Muscle of back (tissue), 11 donors: ENCODE data around the gene NIPAL3. TPM values are rescaled to one million over a fixed set of nuclear protein-coding genes. Genes with fewer than 3 reads are reported as not detected.
"Not testable (repeated sequence)": the region's sequence is repeated elsewhere in the genome, so short reads cannot be mapped to it uniquely, and the experiment has no call there.

Source experiments
- DNase-seq, 3 donors: peaks; one replicate each; pipeline versions ENCODE4 v3.0.0 to v3.0.0-alpha.2; 2013
- polyA plus RNA-seq, 10 donors: library from polyadenylated mRNA; unstranded; fragments of 120-200 nt; gene quantifications; one replicate each; pipeline ENCODE4 v1.2.1, GENCODE V29; 2013; ENCODE audit not compliant: insufficient read length in 10 of 10

Gene NIPAL3
- polyA plus RNA-seq, 10 donors = 3.4 to 6.1 (median 4.4) TPM

DNA sequence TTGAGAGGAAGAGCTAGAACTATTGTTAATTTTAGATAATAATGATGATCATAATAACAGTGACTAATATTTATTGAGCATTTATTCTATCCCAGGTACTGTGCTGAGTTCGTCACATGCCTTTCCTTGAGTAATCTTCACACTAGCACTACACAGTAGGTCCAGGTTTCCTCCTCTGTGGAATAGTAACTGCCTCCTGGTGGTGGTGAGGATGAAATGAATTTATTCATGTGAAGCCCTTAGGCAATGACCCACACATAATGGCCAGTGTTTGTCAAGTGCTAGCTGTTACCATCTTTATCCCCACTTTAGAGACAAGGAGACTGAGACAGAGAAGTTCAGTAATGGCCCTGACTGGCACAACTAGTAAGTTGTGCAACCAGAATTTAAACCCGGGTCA lies 5.9 kb downstream of the NIPAL3 start:
- no peak for DNase-seq

DNA sequence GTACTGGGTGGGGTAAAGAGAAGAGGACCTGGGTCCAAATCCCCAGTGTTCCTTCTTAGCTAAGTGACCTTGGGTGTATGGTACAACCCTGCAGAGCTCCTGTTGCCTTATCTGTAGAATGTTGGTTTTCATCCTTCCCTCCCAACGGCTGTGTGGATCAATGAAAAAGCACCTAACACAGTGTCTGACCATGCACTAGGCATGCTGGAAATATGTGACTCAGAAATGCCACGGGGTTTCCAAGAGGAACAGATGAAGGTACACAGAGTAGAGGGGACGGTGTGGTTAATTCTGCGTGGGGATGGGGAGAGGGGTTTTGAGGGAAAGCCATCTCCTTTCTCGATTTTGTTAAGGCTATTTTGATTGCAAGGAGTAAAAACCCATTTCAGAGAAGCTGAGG lies 8.6 kb downstream of the NIPAL3 start:
- DNase-seq = no peak

DNA sequence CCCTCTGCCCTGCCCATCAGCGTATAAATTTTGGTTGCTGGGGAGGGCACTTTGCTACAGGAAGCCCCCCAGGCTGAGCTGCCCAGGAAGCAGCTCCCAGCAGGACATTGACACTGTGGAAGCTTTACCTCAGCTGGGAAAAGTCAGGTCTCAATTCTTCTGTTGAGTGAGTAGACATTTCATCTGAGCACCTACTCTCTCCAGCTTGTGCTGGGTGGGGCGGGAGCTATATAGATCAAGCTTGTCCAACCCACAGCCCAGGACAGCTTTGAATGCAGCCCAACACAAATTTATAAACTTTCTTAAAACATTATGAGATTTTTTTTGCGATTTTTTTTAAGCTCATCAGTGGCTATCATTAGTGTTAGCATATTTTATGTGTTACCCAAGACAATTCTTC lies 9.4 kb downstream of the NIPAL3 start:
- no peak for DNase-seq

DNA sequence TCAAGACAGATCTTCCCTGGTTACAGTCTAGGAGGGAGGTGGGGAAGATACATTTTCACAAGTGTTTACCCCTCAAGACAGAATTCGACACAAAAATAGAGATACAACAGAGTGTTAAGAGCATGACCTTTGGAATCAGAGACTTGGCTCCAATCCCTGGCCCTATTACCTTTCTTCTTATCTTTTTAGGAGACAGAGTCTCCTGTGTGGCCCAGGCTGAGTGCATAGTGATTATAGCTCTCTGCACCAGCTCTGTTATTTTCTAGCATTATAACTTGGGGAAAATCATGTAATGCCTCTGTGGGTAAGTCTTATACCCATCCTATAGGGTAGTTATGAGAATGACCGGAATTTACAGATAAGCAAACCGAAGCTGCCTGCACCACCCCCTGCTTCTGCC lies 9.8 kb downstream of the NIPAL3 start:
- no peak for DNase-seq

DNA sequence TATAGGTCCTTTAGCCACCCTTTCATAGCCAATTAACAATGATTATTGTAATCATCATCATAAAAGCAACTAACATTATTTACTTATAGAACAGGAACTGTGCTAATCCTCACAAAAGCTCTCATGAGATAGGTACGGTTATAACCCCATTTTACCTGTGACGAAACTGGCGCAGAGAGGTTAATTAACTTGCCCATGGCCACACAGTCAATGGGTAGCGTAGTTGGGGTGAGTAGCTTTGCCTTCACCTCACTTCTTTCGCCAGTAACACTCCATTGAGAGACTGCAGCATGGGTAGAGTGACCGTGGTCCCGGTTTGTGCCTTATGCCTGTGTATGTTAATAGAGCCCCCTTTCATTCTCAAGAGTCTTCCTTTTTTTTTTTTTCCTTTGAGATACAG lies 10.3 kb downstream of the NIPAL3 start:
- no peak for DNase-seq

DNA sequence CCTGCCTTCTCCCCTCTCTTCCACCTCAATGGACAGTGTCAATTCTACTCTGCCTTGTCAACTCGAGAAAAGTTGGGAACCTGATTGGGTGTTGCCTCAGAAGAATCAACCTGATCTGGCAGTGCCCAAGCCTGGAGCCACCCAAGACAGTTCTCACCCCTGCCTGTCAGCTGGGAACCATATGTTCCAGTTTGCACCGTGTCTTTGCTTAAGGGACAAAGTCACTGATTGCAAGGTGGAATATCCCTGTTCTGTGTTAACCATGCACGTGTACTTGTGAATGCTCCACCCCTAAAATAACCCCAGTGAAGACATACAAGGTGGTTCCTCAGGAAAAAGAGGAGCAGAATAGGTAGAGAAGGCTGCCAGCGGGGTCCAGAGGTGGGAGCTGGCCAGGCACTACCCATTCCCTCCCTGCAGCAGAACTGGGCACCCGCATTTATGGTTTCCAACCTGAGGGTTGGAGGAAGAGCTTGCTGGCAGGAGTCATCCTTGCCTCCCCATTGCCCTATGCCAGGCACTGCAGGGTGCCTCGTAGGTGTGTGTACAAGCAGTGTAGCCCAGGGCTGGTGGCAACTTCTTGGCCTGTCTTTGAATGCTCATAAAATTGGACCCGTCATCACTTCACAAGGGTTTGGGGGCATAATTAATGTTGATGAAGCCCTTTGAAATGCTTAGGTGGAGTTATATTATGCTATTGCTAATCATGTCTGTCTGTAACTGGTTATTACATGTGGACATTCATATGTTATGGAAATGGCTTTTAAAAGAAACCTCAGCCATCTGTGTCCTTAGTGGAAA lies 11.3 kb downstream of the NIPAL3 start:
- DNase-seq = no peak

DNA sequence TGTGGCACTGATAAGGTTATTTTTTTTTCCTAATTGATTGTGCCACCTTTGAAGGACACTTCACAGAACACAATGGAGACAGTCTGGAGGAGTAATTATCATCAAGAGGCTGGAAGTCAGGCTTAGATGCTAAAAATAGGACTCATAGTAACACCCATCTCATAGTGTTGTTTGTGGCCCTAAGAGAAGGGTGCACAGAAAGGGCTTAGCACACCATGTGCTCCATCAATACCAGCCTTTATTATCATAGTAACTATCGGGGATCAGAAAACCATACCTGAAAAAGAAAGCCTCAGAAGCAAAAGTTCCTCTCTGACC lies 11.9 kb downstream of the NIPAL3 start:
- DNase-seq = no peak

DNA sequence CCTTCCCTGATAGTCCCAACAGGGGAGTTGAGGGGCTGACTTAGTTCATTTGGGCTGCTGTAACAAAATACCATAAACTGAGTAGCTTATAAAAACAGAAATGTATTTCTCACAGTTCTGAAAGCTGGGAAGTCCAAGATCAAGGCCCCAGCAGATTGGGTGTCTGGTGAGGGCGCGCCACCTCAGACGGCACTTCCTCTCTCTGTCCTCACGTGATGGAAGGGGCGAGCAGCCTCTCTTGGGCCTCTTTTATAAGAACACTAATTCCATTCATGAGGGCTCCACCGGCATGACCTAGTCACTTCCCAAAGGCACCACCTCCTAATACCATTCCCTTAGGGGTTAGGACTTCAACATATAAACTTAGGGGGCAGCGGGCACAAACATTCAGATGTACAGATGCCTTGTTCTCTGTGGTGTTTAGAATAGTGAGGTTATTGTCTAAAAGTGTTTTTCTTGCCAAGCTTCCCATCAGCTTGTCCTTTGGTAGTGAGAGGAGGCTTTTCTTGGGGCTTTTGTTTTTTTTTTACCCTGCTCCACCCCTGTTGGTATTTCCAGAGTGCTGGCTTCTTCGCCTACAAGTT lies 20.3 kb downstream of the NIPAL3 start:
- DNase-seq = no peak

DNA sequence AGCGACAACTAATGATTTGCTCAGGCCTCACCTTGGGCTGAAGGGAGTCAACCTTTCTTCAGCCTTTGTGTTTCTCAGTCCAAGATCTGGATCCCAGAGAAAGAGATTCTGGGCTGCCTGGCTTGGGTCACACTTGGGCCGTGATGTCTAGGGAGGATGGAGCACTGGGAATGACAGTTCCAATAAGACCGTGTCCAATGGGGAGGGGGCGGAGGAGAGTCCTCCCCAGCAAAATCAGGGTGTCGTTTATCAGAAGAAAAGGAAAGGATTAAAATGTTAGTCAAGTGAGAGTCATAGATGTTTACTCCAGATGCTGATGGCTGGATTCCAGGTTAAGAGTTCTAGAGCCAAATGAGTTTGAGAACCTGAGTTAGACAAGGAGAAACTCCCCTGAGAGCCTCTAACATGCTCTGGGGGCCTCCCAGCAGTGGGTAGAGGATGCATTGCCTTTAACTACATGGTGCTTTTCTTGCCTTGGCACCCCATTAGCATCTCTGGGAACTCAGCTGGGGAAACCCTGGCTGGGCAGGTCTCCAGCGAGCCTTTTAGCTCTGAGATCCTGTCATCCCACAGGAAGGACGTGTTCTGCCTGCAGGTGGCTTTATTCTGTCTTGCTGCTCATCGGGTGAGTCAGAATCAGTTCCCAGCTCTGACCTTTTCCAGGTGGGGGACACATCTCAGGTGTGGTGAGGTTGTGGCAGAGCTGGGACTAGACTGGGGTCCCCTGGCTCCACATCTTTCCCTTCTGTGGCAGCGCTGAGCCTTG lies 22.2 kb downstream of the NIPAL3 start:
- DNase-seq = peak in 2 of 3 donors; percentile 39 to 59

DNA sequence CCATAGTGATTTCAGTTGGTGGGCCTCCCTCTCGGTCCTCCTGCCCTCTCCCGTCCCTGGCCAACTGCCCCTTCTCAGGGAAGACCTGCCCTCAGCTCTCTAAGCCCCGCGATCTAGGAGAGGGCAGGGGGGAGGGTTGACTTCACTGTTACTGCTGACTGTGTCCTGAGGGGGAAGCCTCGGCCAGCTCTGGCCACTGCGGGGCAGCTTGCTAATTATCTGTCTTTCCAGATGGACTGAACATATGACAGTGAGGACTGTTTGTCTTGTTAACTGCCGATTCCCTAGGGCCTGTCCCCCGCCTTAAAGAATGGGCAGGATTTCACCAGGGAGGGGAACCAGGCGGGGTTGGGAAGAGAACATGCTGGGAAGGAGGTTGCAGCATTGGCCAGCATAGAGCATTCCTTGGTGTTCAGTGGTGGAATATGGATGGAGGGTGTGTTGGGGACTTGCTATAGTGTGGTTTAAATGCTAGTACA lies 22.9 kb downstream of the NIPAL3 start:
- peak in 2 of 3 donors; percentile 33 to 62 for DNase-seq

DNA sequence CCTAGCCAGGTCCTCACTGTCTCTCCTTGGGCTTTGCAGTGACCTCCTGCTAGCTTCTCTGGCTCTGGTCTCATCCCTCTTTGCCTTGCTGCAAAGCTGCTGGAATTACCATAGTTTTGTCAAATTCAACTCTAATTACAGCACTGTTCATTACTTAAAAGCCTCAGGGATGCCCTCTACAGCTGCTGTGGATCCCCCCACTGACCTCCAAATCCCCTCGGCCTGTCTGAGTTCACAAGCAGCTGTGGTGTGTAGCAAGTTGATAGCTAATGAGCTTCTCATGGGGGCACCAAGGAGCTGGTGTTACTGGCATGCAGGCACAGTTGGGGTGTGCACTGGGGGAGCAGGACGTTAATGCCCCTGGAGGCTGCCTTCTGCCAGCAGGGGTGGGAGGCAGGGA lies 24.8 kb downstream of the NIPAL3 start:
- no peak for DNase-seq

DNA sequence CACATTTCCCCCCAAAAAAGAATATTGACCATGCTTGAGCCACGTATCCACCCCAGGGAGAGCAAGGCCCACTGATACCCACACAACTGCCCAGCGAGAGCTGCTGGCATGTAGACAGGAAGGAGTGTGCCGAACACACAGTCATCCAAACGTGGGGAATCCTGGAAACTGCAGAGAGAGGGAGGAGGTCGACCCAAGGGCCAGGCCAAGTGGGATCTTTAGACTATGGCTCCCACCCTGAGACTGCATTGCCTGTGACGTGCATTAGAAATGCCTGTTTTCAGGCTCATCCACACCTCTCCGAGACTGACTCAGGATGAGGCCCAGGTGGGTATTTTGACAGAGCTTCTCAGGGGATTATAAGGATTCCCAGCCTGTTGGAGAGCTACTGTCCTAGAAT lies 25.9 kb downstream of the NIPAL3 start:
- DNase-seq = no peak

DNA sequence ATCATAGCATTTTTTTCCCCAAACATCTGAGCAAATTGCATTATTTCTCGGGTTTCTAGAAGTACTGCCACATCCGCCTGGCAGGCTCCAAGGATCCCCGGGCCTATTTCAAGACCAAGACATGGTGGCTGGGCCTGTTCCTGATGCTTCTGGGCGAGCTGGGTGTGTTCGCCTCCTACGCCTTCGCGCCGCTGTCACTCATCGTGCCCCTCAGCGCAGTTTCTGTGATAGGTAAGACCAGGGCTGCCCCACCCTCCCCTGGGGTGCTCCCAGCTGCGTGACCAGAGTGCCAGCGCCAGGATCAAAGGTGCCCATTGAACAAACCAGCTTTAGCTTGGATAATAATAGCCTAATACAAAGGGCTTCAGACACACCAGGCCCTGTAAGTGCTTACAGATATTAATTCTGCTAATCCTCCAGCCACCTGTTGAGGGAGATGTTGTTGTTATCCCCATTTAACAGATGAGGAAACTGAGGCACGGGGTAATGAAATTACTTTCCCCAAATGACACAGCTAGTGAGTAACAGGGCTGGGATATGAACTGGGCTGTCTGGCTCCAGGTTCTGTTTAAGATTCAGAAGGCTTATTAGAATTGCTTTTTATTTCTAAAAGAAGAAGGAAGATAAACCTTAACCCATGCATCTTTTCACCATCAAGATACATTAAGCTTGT lies 26.5 kb downstream of the NIPAL3 start:
- no peak for DNase-seq

DNA sequence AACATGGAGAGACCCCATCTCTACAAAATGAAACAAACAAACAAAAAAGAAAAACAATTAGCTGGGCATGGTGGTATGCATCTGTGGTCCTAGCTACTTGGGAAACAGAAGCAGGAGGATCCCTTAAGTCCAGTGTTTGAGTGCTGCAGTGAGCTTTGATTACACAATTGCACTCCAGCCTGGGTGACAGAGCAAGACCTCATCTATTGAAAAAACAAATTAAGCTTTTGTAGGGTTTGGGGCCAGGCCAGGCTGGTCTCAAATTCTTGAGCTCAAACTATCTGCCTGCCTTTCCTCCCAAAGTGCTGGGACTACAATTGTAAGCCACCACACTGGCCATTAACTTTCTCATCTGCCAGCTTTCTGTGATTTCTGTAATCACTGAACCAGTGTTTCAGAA lies 27.2 kb downstream of the NIPAL3 start:
- DNase-seq = no peak

DNA sequence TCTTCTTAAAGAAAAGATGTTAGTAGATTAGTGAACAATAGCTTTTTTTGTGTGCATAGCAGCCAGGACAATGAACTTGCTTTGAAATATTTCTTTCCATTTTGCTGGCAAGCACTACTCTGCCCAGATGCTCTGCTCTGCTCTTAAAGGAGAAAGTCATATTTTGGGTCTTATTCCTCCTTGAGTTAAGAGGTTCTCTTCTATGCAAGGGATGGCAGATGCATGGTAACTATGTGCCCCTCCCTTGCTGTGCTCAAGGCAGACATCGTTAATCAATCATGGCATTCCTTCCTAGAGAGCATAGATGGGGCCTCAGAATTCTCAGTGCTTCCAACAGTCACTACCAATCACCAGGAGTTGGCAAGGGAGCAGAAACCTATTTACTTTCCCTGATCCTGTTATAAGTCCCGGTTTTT lies 27.6 kb downstream of the NIPAL3 start:
- DNase-seq = peak in 2 of 3 donors; percentile 44 to 64

DNA sequence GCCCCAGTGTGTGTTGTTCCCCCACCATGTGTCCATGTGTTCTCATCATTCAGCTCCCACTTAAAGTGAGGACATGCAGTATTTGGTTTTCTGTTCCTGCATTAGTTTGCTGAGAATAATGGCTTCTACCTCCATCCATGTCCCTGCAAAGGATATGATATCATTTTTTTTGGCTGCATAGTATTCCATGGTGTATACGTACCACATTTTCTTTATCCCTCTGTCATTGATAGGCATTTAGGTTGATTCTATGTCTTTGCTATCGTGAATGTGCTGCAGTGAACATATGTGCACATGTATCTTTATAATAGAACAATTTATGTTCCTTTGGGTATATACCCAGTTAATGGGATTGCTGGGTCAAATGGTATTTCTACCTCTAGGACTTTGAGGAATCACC lies 30.8 kb downstream of the NIPAL3 start:
- DNase-seq = not testable (repeated sequence)

DNA sequence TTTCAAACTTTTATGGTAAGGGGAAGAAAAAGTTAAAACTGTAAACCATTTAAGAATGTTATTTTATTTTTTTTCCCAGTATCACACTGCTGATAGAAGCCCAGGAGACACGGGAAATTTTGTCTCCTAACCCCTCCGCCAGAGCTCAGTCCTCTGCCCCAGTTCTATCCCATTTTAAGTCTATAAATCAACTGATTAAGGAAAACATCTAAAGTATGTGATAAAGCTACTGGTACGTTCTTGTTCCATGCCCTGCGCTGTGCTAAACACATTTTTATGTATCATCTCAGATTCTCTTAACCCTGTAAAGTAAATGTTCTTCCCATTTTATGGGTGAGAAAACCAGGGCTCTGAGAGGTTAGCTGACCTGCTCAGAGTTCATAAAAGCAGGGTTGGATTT lies 34.7 kb downstream of the NIPAL3 start:
- no peak for DNase-seq

DNA sequence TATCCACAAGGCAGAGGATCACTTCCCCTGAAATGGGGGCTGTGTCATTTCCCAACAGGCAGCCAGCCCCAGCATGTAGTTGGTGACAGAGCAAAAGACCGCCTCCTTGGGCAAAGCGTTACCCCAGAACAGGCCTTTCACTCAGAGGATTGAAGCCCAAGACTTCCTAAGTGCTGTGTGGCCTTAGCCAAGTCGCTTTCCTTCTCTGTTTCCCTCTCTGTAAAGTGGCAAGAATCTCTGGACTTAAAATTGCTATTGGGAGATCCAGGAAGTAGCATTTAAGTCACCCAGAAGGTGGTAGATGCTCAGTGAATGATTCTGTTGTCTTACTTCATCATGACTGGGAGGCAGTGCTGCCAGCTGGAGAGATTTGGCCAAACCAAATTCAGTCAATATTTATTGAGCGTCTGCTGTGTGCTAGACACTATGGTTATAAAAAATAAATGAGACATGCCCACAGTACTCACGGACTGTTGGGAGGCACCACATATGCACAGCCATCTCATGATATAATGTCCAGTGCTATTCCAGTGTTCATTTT lies 35.3 kb downstream of the NIPAL3 start:
- no peak for DNase-seq

DNA sequence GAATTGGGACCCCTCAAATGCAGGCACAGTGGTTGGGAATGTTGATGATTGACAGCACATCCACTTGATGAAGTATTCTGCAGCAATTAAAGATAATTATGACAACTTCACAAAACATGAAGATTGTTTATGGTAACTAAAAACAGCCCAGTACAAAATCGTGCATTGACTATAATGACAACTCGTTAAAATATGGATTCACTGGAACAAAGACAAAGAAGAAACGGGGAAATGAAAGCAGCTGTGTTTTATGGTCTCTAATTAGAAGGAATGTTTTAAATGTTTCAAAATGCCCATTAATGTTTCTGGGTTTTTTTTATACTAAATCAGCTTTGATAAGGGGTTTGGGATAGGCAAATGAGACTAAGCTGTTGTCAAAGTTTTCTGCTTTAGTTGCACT lies 36.1 kb downstream of the NIPAL3 start:
- no peak for DNase-seq

DNA sequence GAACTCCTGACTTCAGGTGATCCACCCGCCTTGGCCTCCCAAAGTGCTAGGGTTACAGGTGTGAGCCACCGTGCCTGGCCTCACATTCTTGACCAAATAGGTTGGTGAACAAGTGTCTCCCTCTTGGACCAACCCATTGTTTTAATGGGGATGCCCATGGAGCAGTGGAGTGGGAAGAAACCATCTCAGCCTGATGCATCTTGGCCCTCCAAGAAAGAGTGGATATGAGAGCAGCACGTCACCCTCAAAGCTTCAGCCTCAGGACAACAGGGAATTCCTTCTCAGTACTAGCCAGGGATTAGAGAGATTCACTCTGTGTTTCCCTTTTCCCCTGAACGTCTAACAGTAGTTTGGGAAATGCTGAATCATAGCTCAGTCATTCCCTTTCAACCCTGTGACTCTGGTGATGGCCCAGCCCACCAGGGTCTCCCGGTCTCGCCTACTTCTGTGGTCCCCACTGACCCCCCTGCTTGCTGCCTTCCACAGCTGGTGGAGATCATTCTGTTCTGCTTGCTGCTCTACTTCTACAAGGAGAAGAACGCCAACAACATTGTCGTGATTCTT lies 37.4 kb downstream of the NIPAL3 start:
- no peak for DNase-seq

DNA sequence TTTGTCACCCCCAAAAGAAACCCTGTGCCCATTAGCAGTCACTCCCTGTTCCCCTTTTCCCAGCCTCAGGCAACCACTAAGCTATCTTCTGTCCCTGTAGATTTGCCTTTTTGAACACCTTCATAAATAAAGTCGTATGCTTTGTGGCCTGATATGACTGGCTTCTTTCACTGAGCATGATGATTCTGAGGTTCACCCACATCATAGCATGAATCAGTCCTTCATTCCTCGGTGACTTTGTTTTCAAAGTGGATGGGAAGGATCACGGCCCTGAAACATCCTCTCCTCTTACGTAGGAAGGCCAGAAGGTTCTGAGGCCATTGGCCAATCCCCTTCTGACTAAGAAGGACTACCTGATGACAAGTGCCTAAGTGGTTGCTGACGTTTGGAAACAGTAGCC lies 39.1 kb downstream of the NIPAL3 start:
- no peak for DNase-seq

DNA sequence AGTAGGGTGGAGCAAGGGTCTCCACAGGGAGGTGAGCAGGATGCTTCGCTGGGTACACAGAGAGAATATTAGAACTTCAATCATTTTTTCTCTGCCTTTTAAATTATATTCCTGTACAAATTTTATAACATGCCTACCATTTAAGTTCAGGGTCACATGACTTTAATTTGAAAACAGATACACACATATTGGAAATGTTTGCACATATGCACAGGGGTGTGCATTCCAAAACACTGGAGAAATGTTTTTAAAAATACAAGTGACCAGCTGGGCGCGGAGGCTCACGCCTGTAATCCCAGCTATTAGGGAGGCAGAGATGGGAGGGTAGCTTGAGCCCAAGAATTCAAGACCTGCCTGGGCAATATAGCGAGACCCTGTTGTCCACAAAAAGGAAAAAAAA lies 39.7 kb downstream of the NIPAL3 start:
- DNase-seq = no peak
